Fibroblast of skin of left biceps (primary cell): ENCODE data around the gene NANOS2.
"Not testable (repeated sequence)": the region's sequence is repeated elsewhere in the genome, so short reads cannot be mapped to it uniquely, and the experiment has no call there.

Experiments
- DNase-seq, 2 experiments: peaks; one replicate each; pipeline ENCODE4 v3.0.0-alpha.2; 2013; ENCODE audit warnings: low read depth in 2 of 2

NANOS2 gene

DNA sequence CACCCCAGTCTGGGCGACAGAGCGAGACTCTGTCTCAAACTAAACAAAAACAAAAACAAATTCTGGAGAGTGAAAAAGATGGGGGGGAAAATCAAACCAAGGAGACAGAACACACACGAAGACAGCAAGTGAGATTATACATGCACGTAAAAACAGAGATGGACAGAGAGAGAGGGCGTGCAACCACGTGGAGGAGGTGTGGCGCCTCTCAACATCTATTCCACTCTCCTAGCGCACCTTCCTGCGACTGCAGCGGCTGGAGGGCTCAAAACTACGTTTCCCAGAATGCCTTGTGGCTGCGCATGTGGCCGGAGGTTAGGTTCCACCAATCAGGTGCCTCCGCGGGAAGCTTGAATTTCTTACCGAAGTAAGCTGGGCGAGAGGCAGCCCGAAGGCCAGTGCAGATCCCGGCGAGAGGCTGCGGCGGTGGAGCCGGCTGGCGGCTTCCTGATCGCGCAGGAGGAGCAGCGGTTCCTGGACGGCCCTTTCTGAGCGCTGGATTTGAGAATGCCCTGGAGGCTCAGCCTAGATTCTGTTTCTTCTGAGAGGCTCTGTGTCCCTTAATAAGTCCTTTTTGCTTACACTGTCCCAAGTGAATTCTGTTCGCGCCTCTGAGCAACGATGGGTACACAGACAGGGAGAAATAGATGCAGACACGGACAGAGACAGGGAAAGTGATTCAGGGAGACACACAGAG is 13.1 kb upstream of the NANOS2 start:
- peak; percentile 37 to 44 for DNase-seq

DNA sequence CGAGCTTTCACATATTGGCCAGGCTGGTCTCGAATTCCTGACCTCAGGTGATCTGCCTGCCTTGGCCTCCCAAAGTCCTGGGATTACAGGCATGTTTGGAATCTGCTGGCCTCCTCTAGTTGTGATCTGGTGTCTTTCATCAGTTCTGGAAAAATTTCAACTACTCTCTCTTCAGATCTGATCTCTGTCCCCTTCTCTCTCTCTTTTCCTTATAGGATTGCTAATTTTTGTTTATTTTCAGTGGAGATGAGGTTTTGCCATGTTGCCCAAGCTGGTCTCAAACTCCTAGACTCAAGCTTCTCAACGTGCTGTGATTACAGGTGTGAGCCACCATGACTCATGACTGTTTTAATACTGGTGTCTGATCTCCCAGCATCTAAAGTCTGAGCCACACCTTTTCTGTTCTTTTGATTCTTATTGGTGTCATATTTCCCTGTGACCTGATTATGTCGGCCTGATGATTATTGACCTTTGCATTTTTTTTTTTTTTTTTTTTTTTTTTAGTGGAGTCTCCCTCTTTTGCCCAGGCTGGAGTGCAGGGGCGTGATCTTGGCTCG is 10.4 kb upstream of the NANOS2 start:
- DNase-seq, result no peak

GRCh38 chr19:45922281-45922680 is 7.7 kb upstream of the NANOS2 start:
- DNase-seq, result no peak

DNA sequence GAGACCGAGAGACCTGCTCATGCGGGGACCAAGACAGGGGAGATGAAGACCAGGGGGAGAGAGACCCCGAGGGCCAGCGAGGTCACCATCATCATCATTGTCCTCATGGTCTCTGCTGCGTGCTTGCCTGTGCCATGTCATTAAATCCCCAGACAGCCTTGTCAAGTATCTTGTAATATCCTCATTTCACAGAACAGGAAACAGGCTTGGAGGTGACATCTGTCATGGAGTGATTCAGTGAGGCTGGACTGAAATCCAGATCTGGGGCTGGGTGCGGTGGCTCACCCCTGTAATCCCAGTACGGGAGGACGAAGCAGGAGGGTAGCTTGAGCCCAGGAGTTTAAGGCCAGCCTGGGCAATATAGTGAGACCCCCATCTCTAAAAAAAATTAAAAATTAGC is 5.9 kb upstream of the NANOS2 start:
- no peak for DNase-seq

DNA sequence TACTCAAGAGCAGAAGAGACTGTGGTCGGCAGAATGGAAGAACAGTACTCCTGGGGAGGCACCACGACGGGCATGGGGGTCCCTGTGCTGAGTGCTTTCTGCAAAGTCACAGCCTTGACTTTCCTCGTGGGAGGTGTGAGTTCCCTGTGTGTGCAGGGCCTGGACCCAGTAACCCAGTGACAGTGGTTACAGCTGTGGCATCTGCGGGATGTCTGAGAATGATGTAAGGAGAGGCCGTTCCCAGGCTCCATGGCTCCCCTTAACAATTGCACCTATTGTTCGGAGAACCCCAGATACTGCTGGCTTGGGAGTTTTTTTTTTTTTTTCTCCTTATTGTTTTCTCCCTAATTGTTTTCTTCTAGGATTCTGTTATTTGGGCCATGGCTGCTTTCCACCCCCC is 5.1 kb upstream of the NANOS2 start:
- DNase-seq, result no peak

GRCh38 chr19:45918721-45919120 is 4.1 kb upstream of the NANOS2 start:
- DNase-seq, result no peak

DNA sequence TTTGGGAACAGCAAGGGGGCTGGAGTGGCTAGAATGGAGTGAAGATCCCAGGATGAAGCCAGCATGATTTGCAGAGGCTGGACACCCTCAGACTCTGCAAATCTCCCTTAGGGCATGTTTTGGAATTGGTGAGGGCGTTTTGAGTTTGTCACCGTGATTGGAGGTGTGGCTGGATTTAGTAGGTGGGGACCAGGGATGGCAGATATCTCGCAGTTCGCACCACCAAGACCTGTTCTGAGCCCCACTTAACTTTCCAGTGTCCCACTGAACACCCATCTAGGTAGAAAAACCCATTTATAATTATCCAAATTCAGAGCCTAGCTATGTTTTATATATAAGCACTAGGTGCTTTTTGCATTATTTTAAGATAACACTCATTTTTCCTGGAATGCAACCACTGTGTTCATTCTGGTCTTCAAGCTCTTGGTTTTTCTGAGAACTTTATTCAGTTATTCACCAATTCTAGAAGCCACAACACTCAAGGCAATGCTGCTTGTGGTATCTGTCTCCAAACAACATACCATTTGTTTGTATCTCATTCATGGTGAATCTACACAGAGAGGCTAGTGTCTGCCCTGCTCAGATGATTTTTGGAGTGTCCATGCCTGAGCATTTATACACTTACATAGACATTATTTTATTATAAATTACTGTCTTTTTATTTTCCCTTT is 3.0 kb upstream of the NANOS2 start:
- DNase-seq, result no peak

GRCh38 chr19:45911291-45911690 is 3.3 kb downstream of the NANOS2 start:
- DNase-seq, result no peak

DNA sequence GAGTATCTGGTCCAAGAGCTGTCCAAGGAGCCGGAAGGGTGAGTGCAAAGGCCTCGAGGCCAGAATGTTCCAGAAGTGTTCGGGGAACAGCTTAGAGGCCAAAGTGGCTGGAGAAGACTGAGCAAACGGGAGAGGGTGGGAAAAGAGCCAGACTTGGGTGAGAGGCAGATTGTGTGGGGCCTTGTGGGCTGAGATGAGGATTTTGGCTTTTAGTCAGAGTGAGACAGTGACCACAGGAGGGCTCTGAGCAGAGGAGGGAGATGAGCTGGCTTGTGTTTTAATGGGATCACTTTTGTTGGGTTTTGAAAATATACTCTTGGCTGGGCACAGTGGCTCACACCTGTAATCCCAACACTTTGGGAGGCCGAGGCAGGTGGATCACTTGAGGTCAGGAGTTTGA is 5.6 kb downstream of the NANOS2 start:
- no peak for DNase-seq

DNA sequence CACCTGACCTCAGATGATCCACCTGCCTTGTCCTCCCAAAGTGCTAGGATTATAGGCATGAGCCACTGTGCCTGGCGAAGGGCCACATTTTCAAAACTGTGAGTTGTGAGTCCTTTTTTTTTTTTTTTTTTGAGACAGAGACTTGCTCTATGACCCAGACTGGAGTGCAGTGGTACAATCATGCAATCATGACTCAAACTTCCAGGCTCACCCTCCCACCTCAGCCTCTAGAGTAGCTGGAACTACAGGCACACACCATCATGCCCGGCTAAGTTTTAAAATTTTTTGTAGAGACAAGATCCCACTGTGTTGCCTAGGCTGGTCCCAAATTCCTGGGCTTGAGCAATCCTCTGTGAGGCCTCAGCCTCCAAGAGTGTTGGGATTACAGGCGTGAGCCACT is 8.4 kb downstream of the NANOS2 start:
- no peak for DNase-seq

DNA sequence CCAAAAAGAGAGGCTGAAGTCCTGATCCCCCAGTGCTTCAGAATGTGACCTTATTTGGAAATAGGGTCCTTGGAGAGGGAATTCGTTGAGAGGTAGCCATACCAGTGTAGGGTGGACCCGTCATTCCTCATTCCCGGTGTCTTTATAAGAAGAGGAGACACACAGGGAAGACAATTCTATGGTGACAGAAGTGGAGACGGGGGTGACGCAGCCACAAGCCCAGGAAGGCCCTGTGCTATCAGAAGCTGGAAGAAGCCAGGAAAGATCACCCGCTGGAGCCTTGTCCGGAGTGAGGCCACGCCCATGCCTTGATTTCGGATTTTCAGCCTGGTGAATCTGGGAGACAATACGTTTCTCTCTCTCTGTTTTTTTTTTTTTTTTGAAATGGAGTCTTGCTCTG is 9.6 kb downstream of the NANOS2 start:
- DNase-seq, result no peak

DNA sequence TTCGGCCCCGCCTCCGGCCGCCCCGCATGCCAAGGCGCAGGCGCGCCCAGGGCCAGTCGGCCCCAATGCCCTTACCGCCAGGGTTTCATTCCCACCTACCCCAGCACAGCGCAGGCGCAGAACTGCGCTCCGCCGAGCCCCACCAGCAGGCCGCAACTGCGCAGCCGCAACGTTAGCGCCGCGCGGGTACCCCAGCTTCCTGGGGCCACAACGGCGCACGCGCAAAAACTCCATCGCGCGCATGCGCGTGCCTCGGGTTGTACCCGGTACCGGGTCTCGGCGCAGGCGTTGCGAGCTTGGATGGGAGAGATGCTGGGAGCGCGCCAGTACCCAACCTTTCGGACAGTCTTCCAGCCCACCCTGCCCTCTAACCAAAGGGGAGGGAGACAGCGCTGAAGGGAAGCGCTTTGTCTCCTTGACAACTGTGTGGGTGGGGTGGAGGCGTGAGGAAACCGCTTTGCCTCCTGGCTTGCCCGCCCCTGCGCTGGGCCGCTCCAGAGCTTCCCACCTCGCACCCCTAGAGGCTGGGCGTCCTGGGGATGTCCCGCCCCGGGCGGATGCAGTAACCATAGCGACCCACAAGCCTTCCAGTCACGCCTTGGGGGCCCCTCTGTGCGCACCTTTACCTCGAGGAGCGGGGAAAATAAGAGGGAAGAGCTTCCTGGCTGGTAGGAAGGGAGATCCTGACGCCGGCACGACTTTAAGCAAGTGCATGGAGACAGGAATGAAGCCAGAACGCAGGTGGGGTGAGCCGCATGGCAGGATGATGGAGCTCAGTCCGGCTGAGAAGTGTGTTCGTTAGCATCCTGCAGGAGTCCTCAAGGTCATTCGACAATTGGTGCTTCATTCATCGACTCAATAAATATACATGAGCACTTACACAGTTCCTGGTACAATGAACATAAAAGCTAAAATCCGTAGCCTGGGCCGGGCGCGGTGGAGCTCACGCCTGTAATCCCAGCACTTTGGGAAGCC is 11.6 kb downstream of the NANOS2 start:
- DNase-seq, result peak; percentile 90 to 93

DNA sequence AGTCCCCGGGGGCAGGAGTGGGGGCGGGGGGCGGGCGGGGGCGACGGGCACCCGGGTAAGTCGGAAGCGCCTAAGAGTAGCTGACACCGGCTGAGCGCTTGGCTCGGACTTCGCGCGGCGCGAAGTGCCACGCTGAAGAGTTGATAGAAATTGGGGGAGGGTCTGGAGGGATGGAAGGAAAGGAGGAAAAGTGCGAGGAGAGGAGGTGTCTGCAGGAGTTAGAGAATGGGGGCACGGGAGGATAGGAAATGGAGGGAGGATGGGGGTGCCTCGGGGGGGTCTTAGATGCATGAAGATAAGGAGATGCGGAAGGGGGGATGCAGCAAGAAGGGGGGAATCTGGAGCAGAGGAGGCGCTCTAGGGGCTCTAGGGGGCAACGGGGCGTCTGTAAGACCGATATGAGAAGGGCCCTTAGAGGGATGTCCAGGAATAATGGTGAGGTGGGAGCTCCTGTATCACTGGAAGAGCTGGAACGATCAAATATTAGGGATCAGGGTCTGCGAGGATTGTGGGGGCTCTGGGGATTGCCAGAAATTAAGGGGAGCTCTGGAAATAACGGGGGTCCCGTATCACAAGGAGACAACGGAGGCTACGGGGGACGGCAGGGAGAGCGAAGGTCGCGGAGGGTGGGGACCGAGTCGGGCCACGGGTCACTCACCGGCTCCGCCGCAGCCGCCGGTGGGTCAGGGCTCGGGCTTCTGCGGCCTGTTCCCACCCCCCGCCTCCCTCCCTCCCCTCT is 12.5 kb downstream of the NANOS2 start, which contains the start of gene MYPOP:
TSS of gene MYPOP (minus strand) at position 702 of the 739 bp plus-strand sequence. CDS start 840 bp downstream, outside the sequence.
- no peak for DNase-seq

DNA sequence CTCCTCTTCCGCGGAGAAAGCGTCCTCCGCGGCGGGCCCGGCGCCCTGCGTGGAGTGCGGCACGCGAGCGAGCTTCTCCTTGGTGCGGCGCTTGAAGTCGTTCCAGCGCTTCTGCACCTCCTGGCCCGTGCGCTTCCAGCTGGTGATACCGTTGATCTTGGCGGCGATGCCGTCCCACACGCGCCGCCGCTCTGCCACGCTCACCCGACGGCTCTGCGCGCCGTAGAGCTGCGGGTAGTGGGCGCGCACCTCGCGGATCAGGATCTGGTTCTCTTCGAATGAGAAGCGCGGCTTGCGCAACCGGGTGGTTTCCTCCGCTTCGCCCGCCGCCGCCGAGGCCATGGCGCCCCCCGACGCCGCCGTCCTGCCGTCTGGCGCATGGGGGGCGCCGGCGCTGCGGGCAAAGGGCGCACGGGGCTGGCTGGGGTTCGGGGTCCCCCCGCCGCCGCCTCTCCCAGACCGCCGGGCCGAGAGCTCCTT is 13.1 kb downstream of the NANOS2 start:
- no peak for DNase-seq

- no peak for DNase-seq
Measured at GRCh38 chr19:45900738-45901431, 13.7 kb downstream of the NANOS2 start.

- no peak for DNase-seq
Measured at GRCh38 chr19:45899919-45900589, 14.5 kb downstream of the NANOS2 start.

- no peak for DNase-seq
Measured at GRCh38 chr19:45899253-45899652, 15.3 kb downstream of the NANOS2 start.

DNA sequence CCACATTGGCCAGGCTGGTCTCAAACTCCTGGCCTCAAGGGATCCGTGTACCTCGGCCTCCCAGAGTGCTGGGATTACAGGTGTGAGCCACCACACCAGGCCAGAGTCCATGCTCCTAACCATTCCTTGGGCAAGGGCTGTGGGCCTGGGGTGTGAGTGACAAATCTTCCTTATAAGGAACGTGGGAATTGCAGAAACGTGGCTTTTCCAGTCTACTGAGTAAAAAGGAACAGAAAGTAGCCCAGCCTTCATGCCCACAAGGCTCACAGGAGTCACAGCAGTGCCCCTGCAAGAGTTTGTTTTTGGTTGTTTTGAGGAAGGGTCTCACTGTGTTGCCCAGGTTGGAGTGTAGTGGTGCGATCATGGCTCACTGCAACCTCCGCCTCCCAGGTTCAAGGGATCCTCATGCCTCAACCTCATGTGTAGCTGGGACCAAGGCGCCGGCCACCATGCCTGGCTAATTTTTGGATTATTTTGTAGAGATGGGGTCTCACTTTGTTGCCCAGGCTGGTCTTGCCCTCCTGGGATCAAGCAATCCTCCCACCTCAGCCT is 17.2 kb downstream of the NANOS2 start:
- DNase-seq, result no peak

DNA sequence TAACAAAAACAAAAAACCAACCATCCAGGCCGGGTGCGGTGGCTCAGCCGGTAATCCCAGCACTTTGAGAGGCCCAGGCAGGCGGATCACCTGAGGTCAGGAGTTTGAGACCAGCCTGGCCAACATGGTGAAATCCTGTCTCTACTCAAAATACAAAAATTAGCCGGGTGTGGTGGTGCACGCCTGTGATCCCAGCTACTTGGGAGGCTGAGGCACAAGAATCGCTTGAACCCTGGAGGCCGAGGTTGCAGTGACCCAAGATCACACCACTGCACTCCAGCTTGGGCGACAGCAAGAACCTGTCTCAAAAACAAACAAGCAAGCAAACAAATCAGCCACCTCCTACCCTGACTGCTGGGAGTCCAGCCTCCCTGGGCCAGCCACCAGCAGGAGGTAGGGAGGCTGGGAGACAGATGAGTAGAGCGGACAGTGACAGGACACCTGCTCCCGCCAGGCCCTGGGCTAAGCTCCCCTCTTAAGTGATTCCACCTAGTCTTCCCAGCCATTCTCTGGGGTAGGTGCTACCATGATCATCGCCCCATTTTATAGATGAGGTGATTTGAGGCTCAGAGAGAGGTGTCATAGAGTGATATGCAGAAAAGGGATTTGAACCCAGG is 18.5 kb downstream of the NANOS2 start:
- not testable (repeated sequence) for DNase-seq
